Colonic mucosa (tissue), 4 donors: Measurements from ENCODE around the gene SPAG16. TPM values are rescaled to one million over a fixed set of nuclear protein-coding genes. Genes with fewer than 3 reads are reported as not detected.

Experiments used
- DNase-seq: peaks from one replicate; pipeline ENCODE4 v3.0.0-alpha.2; 2020
- H3K27ac ChIP-seq: fragments of 200-600 bp; one replicate; pipeline ENCODE4 v1.8.0; 2021
- H3K27me3 ChIP-seq: fragments of 200-600 bp; one replicate; pipeline ENCODE4 v1.8.0; 2021
- H3K36me3 ChIP-seq: fragments of 200-600 bp; one replicate; pipeline ENCODE4 v1.8.0; 2021
- H3K4me1 ChIP-seq: fragments of 200-600 bp; one replicate; pipeline ENCODE4 v1.8.0; 2021; ENCODE audit warnings: mild to moderate bottlenecking
- H3K4me3 ChIP-seq: fragments of 200-600 bp; one replicate; pipeline ENCODE4 v1.8.0; 2021
- H3K9ac ChIP-seq, 2 donors: one replicate each; pipeline ENCODE4 v1.7.0; 2013; ENCODE audit warnings: control low read depth in 2 of 2, low read depth in 2 of 2, low read length in 2 of 2
- H3K9me3 ChIP-seq: fragments of 200-600 bp; one replicate; pipeline ENCODE4 v1.8.0; 2021
- intact Hi-C: fragments of 100-400 bp; cut with DNase I; formaldehyde crosslinking; loops from one replicate; pipeline ENCODE4 v1.14.1; 2022
- total RNA-seq, 2 donors: library from RNA; stranded (reverse); fragmentation: NEBNext Ultra II Directional in 1 of 2; extraction: Animal tissue kit (Norgen Biotek cat#: 25700) in 1 of 2; gene quantifications; one replicate each; pipeline ENCODE4 v1.2.1, GENCODE V29; 2021
- TF ChIP-seq, protein P1 (sequence below): fragments of 200-600 bp; IDR thresholded peaks from one replicate; pipeline ENCODE4 v1.8.0; 2022; ENCODE audit warnings: antibody characterized with exemption, mild to moderate bottlenecking
- donor health status: healthy.
- donor health status: DM: no; HTN: no; CAD: no.
- donor health status: DM: no; HTN: no; CAD: no.

Gene SPAG16
- total RNA-seq, 2 donors from 2014 or later: 18.6 to 25.5 TPM

DNA sequence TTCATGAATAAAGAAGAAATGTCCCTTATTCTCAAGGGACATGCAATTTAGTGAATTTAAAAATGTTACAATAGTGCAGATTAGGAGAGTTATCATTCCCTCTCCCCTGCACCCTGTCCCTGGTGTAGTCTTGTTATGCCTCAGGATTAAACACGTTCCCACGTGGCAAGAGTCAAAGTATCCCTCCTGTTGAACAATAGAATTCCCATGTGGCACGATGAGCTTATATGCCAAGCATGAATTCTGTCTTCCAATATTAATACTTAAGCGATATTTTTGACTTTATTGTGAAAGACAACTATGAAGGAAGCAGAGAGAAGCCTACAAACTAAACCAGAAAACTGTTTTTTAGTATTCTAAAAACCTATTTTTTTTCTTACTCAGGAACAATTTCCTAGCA, 36.7 kb upstream of the SPAG16 start:
- Histone ChIP-seq H3K4me3 (no peak overlapping the region), H3K4me1 (no peaks in the 10 kb centered on the region), H3K27me3 (no peaks in the 10 kb centered on the region), H3K9ac (no peak overlapping the region), H3K36me3 (no peaks in the 10 kb centered on the region), H3K27ac (no peak overlapping the region), H3K9me3 (no peaks in the 10 kb centered on the region)
- TF ChIP-seq, protein P1, sequence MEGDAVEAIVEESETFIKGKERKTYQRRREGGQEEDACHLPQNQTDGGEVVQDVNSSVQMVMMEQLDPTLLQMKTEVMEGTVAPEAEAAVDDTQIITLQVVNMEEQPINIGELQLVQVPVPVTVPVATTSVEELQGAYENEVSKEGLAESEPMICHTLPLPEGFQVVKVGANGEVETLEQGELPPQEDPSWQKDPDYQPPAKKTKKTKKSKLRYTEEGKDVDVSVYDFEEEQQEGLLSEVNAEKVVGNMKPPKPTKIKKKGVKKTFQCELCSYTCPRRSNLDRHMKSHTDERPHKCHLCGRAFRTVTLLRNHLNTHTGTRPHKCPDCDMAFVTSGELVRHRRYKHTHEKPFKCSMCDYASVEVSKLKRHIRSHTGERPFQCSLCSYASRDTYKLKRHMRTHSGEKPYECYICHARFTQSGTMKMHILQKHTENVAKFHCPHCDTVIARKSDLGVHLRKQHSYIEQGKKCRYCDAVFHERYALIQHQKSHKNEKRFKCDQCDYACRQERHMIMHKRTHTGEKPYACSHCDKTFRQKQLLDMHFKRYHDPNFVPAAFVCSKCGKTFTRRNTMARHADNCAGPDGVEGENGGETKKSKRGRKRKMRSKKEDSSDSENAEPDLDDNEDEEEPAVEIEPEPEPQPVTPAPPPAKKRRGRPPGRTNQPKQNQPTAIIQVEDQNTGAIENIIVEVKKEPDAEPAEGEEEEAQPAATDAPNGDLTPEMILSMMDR: no peak
- intact Hi-C loops: no loop called here
- no peak for DNase-seq

GRCh38 chr2:213248637-213249036, 35.6 kb upstream of the SPAG16 start:
- DNase-seq: no peak
- no peaks in the 10 kb centered on the region for H3K4me1 ChIP-seq
- H3K4me3 ChIP-seq: no peak overlapping the region
- no peaks in the 10 kb centered on the region for H3K27me3 ChIP-seq
- no peaks in the 10 kb centered on the region for H3K9me3 ChIP-seq
- no peak overlapping the region for H3K9ac ChIP-seq
- intact Hi-C loops: no loop called here
- H3K27ac ChIP-seq: no peak overlapping the region
- TF ChIP-seq, protein P1: no peak
- H3K36me3 ChIP-seq: no peaks in the 10 kb centered on the region

DNA sequence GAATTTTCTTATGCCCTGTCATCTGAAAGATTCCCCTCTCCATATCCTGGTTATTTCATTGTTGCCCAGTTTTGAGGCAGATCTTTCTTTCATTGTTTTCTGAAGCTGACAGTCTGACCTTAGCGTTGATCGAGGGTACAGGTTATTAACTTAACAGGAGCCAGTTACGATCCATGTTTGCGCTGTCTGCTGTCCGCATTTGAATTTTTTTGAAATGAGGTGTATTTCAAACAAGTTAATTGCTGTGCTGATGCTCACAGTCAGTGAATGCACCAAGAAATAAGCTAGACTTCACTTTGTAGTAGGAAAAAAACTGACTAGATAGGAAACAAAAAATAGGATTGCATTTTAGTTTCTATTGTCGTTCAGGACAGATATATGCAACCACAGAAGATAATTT, 34.8 kb upstream of the SPAG16 start:
- Histone ChIP-seq H3K36me3 (no peaks in the 10 kb centered on the region), H3K4me3 (no peak overlapping the region), H3K27ac (no peak overlapping the region), H3K9me3 (no peaks in the 10 kb centered on the region), H3K9ac (no peak overlapping the region), H3K4me1 (no peaks in the 10 kb centered on the region), H3K27me3 (no peaks in the 10 kb centered on the region)
- intact Hi-C loops: no loop called here
- no peak for DNase-seq
- TF ChIP-seq, protein P1: no peak

DNA sequence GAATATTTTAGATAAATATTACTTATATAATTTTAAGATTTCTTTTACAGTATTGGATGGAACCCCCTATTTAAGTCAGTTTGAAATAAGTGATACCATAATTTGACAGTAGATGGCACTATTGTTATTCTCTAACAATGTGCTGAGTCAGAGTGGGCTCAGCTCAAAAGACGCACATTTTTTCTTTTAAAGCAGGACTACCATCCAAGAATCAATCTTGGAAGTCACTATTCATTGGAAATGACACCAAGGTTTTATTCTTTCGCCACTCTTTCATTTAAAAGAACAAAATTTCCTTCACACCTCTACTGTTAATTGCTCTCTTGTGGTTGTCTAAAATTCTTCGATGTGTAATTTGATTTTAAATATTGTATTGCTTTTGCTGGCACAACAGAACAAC, 32.6 kb upstream of the SPAG16 start:
- Histone ChIP-seq H3K36me3 (no peaks in the 10 kb centered on the region), H3K27ac (no peak overlapping the region), H3K9ac (no peak overlapping the region), H3K27me3 (no peaks in the 10 kb centered on the region), H3K4me3 (no peak overlapping the region), H3K4me1 (no peaks in the 10 kb centered on the region), H3K9me3 (no peaks in the 10 kb centered on the region)
- intact Hi-C loops: loop anchor here (5.0 kb wide), 1 partner anchor 686 kb away; no protein-coding TSS in a partner anchor
- DNase-seq: no peak
- TF ChIP-seq, protein P1: peak; percentile 76

DNA sequence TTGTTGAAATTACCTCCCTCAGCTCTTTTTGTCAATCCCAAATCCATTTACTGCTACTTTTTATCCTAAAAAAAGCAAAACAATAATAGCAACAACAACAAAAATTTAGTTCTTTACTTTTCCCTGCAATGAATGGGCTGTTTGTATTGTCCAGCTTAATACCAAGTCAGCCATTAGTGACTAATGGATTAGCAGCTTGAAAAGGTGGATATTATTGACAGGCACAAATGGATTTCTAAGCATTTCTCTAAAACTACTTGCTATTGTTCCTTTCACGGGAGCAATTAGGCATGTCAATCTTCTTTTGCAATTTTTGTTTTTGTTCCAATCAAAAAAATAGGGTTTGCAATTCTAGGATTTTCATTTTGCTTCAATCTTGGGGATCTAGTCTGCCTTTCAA, 32.1 kb upstream of the SPAG16 start:
- H3K9me3 ChIP-seq: no peaks in the 10 kb centered on the region
- no peak overlapping the region for H3K9ac ChIP-seq
- no peak overlapping the region for H3K27ac ChIP-seq
- no peaks in the 10 kb centered on the region for H3K27me3 ChIP-seq
- H3K36me3 ChIP-seq: no peaks in the 10 kb centered on the region
- TF ChIP-seq, protein P1: no peak
- H3K4me1 ChIP-seq: no peaks in the 10 kb centered on the region
- H3K4me3 ChIP-seq: no peak overlapping the region
- intact Hi-C loops: loop anchor here (5.0 kb wide), 1 partner anchor 685 kb away; no protein-coding TSS in a partner anchor
- DNase-seq: no peak
